ENCODE data around the gene PPCDC.

PPCDC gene

DNA sequence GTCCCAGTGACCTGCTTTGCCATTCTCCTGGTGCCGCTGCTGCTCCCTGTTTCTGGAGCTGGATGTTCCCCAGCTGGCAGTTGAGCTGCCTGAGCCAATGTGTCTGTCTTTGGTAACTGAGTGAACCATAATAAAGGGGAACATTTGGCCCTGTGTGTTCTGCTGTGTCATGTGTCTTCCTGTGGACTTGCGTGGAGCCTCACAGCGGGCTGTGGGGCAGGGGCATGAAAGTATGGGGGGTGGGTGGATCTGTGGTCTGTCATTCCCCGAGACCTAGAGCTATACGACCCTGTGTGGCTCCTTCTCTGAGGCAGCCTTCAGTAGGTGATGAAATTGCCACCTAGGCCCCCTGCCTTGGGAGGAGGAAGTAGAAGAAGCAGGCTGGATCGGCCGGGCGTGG, 2.0 kb upstream of the PPCDC start:
- Histone ChIP-seq H3K36me3 (ENCODE audit: control insufficient read depth, insufficient read depth, low read length) (peaks cover 24% of the 10 kb centered on the region), H3K9me3 (ENCODE audit: control insufficient read depth, insufficient read depth, low read length) (no peaks in the 10 kb centered on the region), H3K9ac (ENCODE audit: low read depth, low read length) (no peak overlapping the region), H3K4me3 (ENCODE audit: low read depth, low read length) (no peak overlapping the region), H3K4me1 (ENCODE audit: control insufficient read depth, insufficient read depth, low read length) (peaks cover 2% of the 10 kb centered on the region), H3K27me3 (ENCODE audit: control insufficient read depth, insufficient read depth, low read length) (no peaks in the 10 kb centered on the region)

GRCh38 chr15:75022783-75023180, 608 bp upstream of the PPCDC start:
- no peak overlapping the region for H3K9ac ChIP-seq (ENCODE audit: low read depth, low read length)
- no peaks in the 10 kb centered on the region for H3K9me3 ChIP-seq (ENCODE audit: control insufficient read depth, insufficient read depth, low read length)
- peaks cover 16% of the 10 kb centered on the region for H3K36me3 ChIP-seq (ENCODE audit: control insufficient read depth, insufficient read depth, low read length)
- H3K4me1 ChIP-seq (ENCODE audit: control insufficient read depth, insufficient read depth, low read length): peaks cover 2% of the 10 kb centered on the region
- no peaks in the 10 kb centered on the region for H3K27me3 ChIP-seq (ENCODE audit: control insufficient read depth, insufficient read depth, low read length)
- H3K4me3 ChIP-seq (ENCODE audit: low read depth, low read length): no peak overlapping the region

DNA sequence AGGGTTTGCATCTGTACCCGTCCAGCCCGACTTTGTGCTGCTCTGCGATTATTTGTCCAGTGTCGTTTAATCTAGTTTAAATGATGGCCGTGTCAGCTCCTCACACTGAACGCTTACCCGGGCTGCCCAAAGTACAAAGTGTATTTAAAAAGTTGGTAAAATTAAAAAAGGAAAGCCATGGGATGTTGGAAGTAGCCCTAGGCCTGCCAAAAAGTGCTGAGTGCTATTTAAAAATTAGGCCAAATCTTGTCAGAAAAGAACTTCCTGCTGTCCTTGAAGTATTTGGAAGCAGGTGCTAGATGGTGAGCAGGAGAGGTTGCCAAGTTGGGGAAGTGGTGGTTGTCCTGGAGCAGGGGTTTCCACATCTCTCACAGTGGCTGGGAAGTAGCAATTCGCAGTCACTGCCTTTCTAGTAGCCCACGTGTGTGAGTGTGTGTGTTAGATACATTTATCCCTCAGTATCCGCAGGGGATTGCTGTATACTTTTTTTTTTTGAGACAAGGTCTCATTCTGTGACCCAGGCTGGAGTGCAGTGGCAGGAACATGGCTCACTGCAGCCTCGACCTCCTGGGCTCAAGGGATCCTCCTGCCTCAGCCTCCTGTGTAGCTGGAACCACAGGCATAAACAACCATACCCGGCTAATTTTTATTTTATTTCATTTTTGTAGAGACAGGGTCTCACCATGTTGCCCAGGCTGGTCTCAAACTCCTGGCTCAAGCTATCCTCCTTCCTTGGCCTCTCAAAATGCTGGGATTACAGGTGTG, 664 bp downstream of the PPCDC start:
- H3K9me3 ChIP-seq (ENCODE audit: control insufficient read depth, insufficient read depth, low read length): no peaks in the 10 kb centered on the region
- H3K36me3 ChIP-seq (ENCODE audit: control insufficient read depth, insufficient read depth, low read length): peaks cover 10% of the 10 kb centered on the region
- no peaks in the 10 kb centered on the region for H3K27me3 ChIP-seq (ENCODE audit: control insufficient read depth, insufficient read depth, low read length)
- peaks cover 2% of the 10 kb centered on the region for H3K4me1 ChIP-seq (ENCODE audit: control insufficient read depth, insufficient read depth, low read length)
- peak overlapping the region; percentile 96 for H3K9ac ChIP-seq (ENCODE audit: low read depth, low read length)
- H3K4me3 ChIP-seq (ENCODE audit: low read depth, low read length): peak overlapping the region; percentile 92

DNA sequence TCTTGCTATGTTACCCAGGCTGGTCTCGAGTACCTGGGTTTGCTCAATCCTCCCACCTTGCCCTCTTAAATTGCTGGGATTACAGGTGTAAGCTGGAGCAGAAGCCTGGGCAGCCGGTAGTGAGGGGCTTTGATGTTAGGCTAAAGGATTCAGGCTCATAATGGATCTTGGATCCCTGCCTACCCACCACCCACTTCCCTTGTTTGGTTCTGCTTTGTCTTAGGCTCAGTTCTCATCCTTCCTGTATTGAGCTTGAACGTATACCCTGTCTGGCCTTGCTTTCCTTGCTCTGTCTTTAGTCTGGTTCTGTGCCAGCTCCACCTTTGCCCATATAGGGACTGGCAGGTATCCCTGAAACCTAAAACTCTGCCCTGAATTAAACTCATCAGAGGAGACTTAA, 1.7 kb downstream of the PPCDC start:
- Histone ChIP-seq H3K9me3 (ENCODE audit: control insufficient read depth, insufficient read depth, low read length) (no peaks in the 10 kb centered on the region), H3K4me3 (ENCODE audit: low read depth, low read length) (no peak overlapping the region)

GRCh38 chr15:75025548-75026260, 2.3 kb downstream of the PPCDC start:
- H3K9me3 ChIP-seq (ENCODE audit: control insufficient read depth, insufficient read depth, low read length): no peaks in the 10 kb centered on the region
- peaks cover 16% of the 10 kb centered on the region for H3K4me1 ChIP-seq (ENCODE audit: control insufficient read depth, insufficient read depth, low read length)
- no peaks in the 10 kb centered on the region for H3K27me3 ChIP-seq (ENCODE audit: control insufficient read depth, insufficient read depth, low read length)
- peaks cover 7% of the 10 kb centered on the region for H3K36me3 ChIP-seq (ENCODE audit: control insufficient read depth, insufficient read depth, low read length)
- H3K9ac ChIP-seq (ENCODE audit: low read depth, low read length): no peak overlapping the region
- H3K4me3 ChIP-seq (ENCODE audit: low read depth, low read length): no peak overlapping the region

More for the DNA sequence above, 1.7 kb downstream of the PPCDC start:
- Histone ChIP-seq H3K36me3 (ENCODE audit: control insufficient read depth, insufficient read depth, low read length) (peaks cover 6% of the 10 kb centered on the region), H3K9ac (ENCODE audit: low read depth, low read length) (no peak overlapping the region), H3K4me1 (ENCODE audit: control insufficient read depth, insufficient read depth, low read length) (peaks cover 10% of the 10 kb centered on the region), H3K27me3 (ENCODE audit: control insufficient read depth, insufficient read depth, low read length) (no peaks in the 10 kb centered on the region)

DNA sequence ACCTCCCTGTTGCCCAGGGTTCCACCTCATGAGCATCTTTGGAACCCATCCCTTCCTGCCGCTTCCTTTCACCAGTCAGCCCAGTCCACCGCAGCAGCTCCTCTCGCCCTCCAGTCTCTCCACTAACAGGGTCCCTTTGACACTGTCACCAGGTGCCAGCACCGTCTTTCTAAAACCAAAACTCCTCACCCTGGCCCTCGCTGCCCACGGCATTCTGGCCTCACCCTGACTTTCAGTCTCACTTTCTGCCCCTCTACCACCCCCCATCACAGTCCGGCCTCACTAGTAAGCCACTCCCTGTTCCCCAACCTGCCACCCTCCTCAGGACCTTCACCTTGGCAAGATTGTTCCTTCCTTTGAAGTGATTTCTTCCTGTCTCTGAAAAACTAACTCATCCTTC, 4.2 kb downstream of the PPCDC start:
- H3K36me3 ChIP-seq (ENCODE audit: control insufficient read depth, insufficient read depth, low read length): peaks cover 6% of the 10 kb centered on the region
- H3K9ac ChIP-seq (ENCODE audit: low read depth, low read length): no peak overlapping the region
- H3K9me3 ChIP-seq (ENCODE audit: control insufficient read depth, insufficient read depth, low read length): no peaks in the 10 kb centered on the region
- no peak overlapping the region for H3K4me3 ChIP-seq (ENCODE audit: low read depth, low read length)
- peaks cover 22% of the 10 kb centered on the region for H3K4me1 ChIP-seq (ENCODE audit: control insufficient read depth, insufficient read depth, low read length)
- H3K27me3 ChIP-seq (ENCODE audit: control insufficient read depth, insufficient read depth, low read length): no peaks in the 10 kb centered on the region

DNA sequence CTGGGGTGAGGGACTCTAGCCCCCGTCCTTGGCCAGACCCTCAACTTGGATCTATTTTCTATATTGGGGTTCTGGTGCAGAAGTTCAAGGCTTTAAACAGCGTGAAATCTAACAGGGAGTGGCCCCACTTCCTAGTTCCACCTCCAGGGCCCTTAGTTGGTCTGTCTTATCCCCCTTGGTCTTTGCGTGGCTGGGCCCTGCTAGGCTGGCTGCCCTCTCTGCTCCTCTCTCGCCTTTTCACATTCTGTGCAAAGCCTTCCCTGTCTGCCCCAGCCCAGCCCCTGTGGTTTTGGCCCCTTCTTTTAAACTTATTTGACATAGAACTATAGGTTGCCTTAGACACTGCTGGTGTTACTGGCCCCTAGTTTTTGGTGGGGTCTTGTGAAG, 5.6 kb downstream of the PPCDC start:
- no peak overlapping the region for H3K9ac ChIP-seq (ENCODE audit: low read depth, low read length)
- H3K36me3 ChIP-seq (ENCODE audit: control insufficient read depth, insufficient read depth, low read length): peaks cover 6% of the 10 kb centered on the region
- no peaks in the 10 kb centered on the region for H3K9me3 ChIP-seq (ENCODE audit: control insufficient read depth, insufficient read depth, low read length)
- no peak overlapping the region for H3K4me3 ChIP-seq (ENCODE audit: low read depth, low read length)
- peaks cover 22% of the 10 kb centered on the region for H3K4me1 ChIP-seq (ENCODE audit: control insufficient read depth, insufficient read depth, low read length)
- H3K27me3 ChIP-seq (ENCODE audit: control insufficient read depth, insufficient read depth, low read length): no peaks in the 10 kb centered on the region

DNA sequence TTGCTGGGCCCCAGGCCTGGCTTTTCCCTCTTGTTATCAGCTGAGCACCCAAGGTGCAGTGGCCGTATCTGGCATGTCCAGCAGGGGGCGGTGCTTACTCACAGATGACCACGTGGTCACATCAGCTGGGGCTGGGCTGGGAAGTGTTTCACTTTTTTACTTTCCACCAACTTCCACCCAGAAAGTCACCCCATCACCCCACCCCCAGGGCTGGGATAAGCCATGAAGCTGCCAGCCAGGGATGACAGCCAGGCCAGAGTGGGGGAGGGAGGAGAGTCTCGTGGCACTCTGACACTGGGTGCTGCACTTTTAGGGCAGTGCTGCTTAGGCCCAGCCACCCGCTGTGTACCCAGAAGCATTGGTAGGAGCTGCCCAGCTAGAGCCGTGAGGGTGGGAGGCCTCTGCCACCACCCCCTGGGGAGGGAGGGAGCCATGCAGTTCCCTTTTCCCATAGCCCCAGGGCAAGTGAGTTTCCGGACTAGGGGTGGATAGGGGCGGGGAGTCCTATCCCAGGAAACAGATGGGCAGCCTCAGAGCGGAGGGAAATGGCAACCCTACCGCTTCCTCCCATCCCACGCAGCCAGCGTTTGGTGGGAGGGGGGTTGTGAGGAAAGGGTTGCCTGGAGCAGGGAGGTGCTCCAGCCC, 6.1 kb downstream of the PPCDC start:
- Histone ChIP-seq H3K27me3 (ENCODE audit: control insufficient read depth, insufficient read depth, low read length) (no peaks in the 10 kb centered on the region), H3K36me3 (ENCODE audit: control insufficient read depth, insufficient read depth, low read length) (peaks cover 6% of the 10 kb centered on the region), H3K9ac (ENCODE audit: low read depth, low read length) (no peak overlapping the region), H3K4me3 (ENCODE audit: low read depth, low read length) (no peak overlapping the region), H3K4me1 (ENCODE audit: control insufficient read depth, insufficient read depth, low read length) (peaks cover 20% of the 10 kb centered on the region), H3K9me3 (ENCODE audit: control insufficient read depth, insufficient read depth, low read length) (no peaks in the 10 kb centered on the region)

- H3K4me3 ChIP-seq (ENCODE audit: low read depth, low read length): no peak overlapping the region
- H3K9ac ChIP-seq (ENCODE audit: low read depth, low read length): no peak overlapping the region
- peaks cover 6% of the 10 kb centered on the region for H3K36me3 ChIP-seq (ENCODE audit: control insufficient read depth, insufficient read depth, low read length)
Observed at GRCh38 chr15:75030023-75030413, 6.6 kb downstream of the PPCDC start.

DNA sequence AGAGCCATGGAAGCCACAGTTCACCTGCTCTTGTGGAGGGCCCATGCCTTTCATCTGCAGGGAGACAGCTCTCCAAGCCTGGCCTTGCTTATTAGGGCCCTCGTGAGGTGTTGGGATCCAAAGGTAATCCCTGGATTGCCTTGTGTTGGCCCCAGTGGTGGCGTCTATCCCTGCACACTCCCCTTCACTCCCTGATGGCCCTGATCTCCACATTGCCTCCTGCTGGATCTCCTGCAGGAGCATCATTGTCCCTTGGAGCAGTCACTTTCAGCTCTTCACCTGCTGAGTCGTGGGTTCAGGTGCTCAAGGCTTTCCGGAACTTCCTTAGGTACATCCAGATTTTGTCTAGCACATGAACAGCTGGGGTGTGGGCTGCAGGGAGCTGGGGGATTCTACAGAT, 7.0 kb downstream of the PPCDC start:
- peaks cover 24% of the 10 kb centered on the region for H3K4me1 ChIP-seq (ENCODE audit: control insufficient read depth, insufficient read depth, low read length)

More at GRCh38 chr15:75030023-75030413, 6.6 kb downstream of the PPCDC start:
- Histone ChIP-seq H3K4me1 (ENCODE audit: control insufficient read depth, insufficient read depth, low read length) (peaks cover 20% of the 10 kb centered on the region), H3K27me3 (ENCODE audit: control insufficient read depth, insufficient read depth, low read length) (no peaks in the 10 kb centered on the region), H3K9me3 (ENCODE audit: control insufficient read depth, insufficient read depth, low read length) (no peaks in the 10 kb centered on the region)

GRCh38 chr15:75031848-75032247, 8.5 kb downstream of the PPCDC start:
- H3K4me3 ChIP-seq (ENCODE audit: low read depth, low read length): no peak overlapping the region
- peaks cover under 1% of the 10 kb centered on the region for H3K27me3 ChIP-seq (ENCODE audit: control insufficient read depth, insufficient read depth, low read length)
- no peaks in the 10 kb centered on the region for H3K9me3 ChIP-seq (ENCODE audit: control insufficient read depth, insufficient read depth, low read length)
- peaks cover 29% of the 10 kb centered on the region for H3K4me1 ChIP-seq (ENCODE audit: control insufficient read depth, insufficient read depth, low read length)
- H3K36me3 ChIP-seq (ENCODE audit: control insufficient read depth, insufficient read depth, low read length): peaks cover 6% of the 10 kb centered on the region
- H3K9ac ChIP-seq (ENCODE audit: low read depth, low read length): no peak overlapping the region

More for the DNA sequence above, 7.0 kb downstream of the PPCDC start:
- H3K9ac ChIP-seq (ENCODE audit: low read depth, low read length): no peak overlapping the region
- no peaks in the 10 kb centered on the region for H3K9me3 ChIP-seq (ENCODE audit: control insufficient read depth, insufficient read depth, low read length)
- peaks cover 6% of the 10 kb centered on the region for H3K36me3 ChIP-seq (ENCODE audit: control insufficient read depth, insufficient read depth, low read length)
- H3K4me3 ChIP-seq (ENCODE audit: low read depth, low read length): no peak overlapping the region
- H3K27me3 ChIP-seq (ENCODE audit: control insufficient read depth, insufficient read depth, low read length): no peaks in the 10 kb centered on the region
